ENCODE data around the gene CNP. TPM values are rescaled to one million over a fixed set of nuclear protein-coding genes. Genes with fewer than 3 reads are reported as not detected.
A peak's percentile ranks its signal among the peaks of the same experiment; 100 is the strongest.

CNP gene
- total RNA-seq, result 54.0 TPM

GRCh38 chr17:41966463-41967140 lies at the start of gene CNP:
Gene CNP (plus strand): TSS chr17:41966795. CDS start chr17:41966885, 90 bp downstream.
- DNase-seq (ENCODE audit: extremely low spot score in 2 of 2), result no peak
- Histone ChIP-seq H3K27ac (peak within 1 kb of the TSS; percentile 92), H3K4me3 (peak within 1 kb of the TSS; percentile 75 to 87), H3K27me3 (no peaks in the 10 kb centered on the region), H3K4me1 (peaks cover 58% of the 10 kb centered on the region), H3K36me3 (peaks cover 0 to 26% of the 10 kb centered on the region in 2 donors), H3K9me3 (no peaks in the 10 kb centered on the region)
- TF ChIP-seq CTCF (IDR thresholded peaks at IDR 0.05), result no peak
- peak in 1 of 2 donors; percentile 61 for TF ChIP-seq POLR2A (IDR thresholded peaks at IDR 0.05)
- peak in 1 of 2 donors; percentile 79 for TF ChIP-seq POLR2AphosphoS5 (IDR thresholded peaks at IDR 0.05; ENCODE audit: insufficient read depth in 1 of 2, low read depth in 1 of 2)
- intact Hi-C loops (cut with DNase I), result loop anchor here (5.0 kb wide), 2 partner anchors 51 to 146 kb away; partner anchors contain the start of genes DHX58 and DNAJC7

GRCh38 chr17:41917192-41917591 lies 49.4 kb upstream of the CNP start:
- Histone ChIP-seq H3K36me3 (peaks cover 0 to 3% of the 10 kb centered on the region in 2 donors), H3K27ac (peak overlapping the region; percentile 89), H3K4me1 (peaks cover 36% of the 10 kb centered on the region), H3K9me3 (no peaks in the 10 kb centered on the region), H3K27me3 (no peaks in the 10 kb centered on the region), H3K4me3 (peak overlapping the region in 1 of 2 donors; percentile 85)
- intact Hi-C loops (cut with DNase I), result no loop called here
- DNase-seq (ENCODE audit: extremely low spot score in 2 of 2), result no peak
- TF ChIP-seq POLR2AphosphoS5 (IDR thresholded peaks at IDR 0.05; ENCODE audit: insufficient read depth in 1 of 2, low read depth in 1 of 2) (no peak), CTCF (IDR thresholded peaks at IDR 0.05) (no peak), POLR2A (IDR thresholded peaks at IDR 0.05) (no peak)

- peak overlapping the region; percentile 77 to 85 for H3K4me3 ChIP-seq
- TF ChIP-seq POLR2A (IDR thresholded peaks at IDR 0.05) (no peak), POLR2AphosphoS5 (IDR thresholded peaks at IDR 0.05; ENCODE audit: insufficient read depth in 1 of 2, low read depth in 1 of 2) (no peak), CTCF (IDR thresholded peaks at IDR 0.05) (no peak)
- H3K27me3 ChIP-seq, result no peaks in the 10 kb centered on the region
- no peaks in the 10 kb centered on the region for H3K36me3 ChIP-seq
- H3K9me3 ChIP-seq, result no peaks in the 10 kb centered on the region
- no peak for DNase-seq (ENCODE audit: extremely low spot score in 2 of 2)
- intact Hi-C loops (cut with DNase I), result no loop called here
- peak overlapping the region; percentile 89 for H3K27ac ChIP-seq
- H3K4me1 ChIP-seq, result peaks cover 36% of the 10 kb centered on the region
Measured at GRCh38 chr17:41917679-41918313, 48.8 kb upstream of the CNP start.

GRCh38 chr17:41918314-41919164 lies 48.1 kb upstream of the CNP start, which contains the start of gene ACLY:
Gene ACLY (minus strand): TSS chr17:41918951. CDS start chr17:41913873, 5,078 bp downstream.
- Histone ChIP-seq H3K27ac (peak within 1 kb of the TSS; percentile 89), H3K36me3 (no peaks in the 10 kb centered on the region), H3K27me3 (no peaks in the 10 kb centered on the region), H3K4me1 (peaks cover 36% of the 10 kb centered on the region), H3K4me3 (peak within 1 kb of the TSS; percentile 77 to 85), H3K9me3 (no peaks in the 10 kb centered on the region)
- peak in 1 of 2 donors; percentile 97 for DNase-seq (ENCODE audit: extremely low spot score in 2 of 2)
- intact Hi-C loops (cut with DNase I), result no loop called here
- TF ChIP-seq POLR2A (IDR thresholded peaks at IDR 0.05) (peak in 1 of 2 donors; percentile 85), CTCF (IDR thresholded peaks at IDR 0.05) (no peak), POLR2AphosphoS5 (IDR thresholded peaks at IDR 0.05; ENCODE audit: insufficient read depth in 1 of 2, low read depth in 1 of 2) (peak; percentile 93)

Data from vagina (tissue), 2 donors.